Pancreas (tissue), 10 donors: ENCODE results near the gene PLAAT3. TPM values are rescaled to one million over a fixed set of nuclear protein-coding genes. Genes with fewer than 3 reads are reported as not detected.

Experiments used
- ATAC-seq, 4 donors: fragments of 200-7000 bp; cut with Tn5 transposase; one replicate each; pipeline versions ENCODE4 v1.8.0 to v1.9.1; 2020; ENCODE audit warnings: mild to moderate bottlenecking in 4 of 4, moderate library complexity in 4 of 4
- DNase-seq, 6 donors: peaks; one replicate each; pipeline ENCODE4 v3.0.0-alpha.2; 2020
- FAIRE-seq: peaks from 2 replicates; lab custom pipeline; 2012; peaks lifted over from hg19 to GRCh38; lab: Jason Lieb, UNC
- H3K27ac ChIP-seq, 4 donors: fragments of 200-600 bp; sonication (generic); 1 replicate in 3 of 4; 2 replicates in 1 of 4; pipeline versions ENCODE4 v1.5.0 to v1.8.0; 2020
- H3K27me3 ChIP-seq, 4 donors: fragments of 200-600 bp; one replicate each; pipeline ENCODE4 v1.8.0; 2021
- H3K36me3 ChIP-seq, 3 donors: fragments of 200-600 bp; sonication (generic) in 1 of 3; one replicate each; pipeline versions ENCODE4 v1.5.0 to v1.8.0; 2020 to 2021
- H3K4me1 ChIP-seq, 3 donors: fragments of 200-600 bp; one replicate each; pipeline ENCODE4 v1.8.0; 2021
- H3K4me3 ChIP-seq, 4 donors: fragments of 200-600 bp; sonication (generic) in 2 of 4; one replicate each; pipeline versions ENCODE4 v1.5.0 to v1.8.0; 2020 to 2021
- H3K9me3 ChIP-seq, 4 donors: fragments of 200-600 bp; one replicate each; pipeline ENCODE4 v1.8.0; 2021
- WGBS, 2 donors: extraction: QIAGEN DNeasy Blood & Tissue Kit; methylation state at CpG; one replicate each; pipeline ENCODE4 v1.1.7; 2013; 5-methylcytosine and 5-hydroxymethylcytosine counted together
- intact Hi-C, 3 donors: fragments of 100-400 bp; cut with DNase I; formaldehyde crosslinking; loops; one replicate each; pipeline versions ENCODE4 v1.11.1 to v1.14.2; 2022
- polyA plus RNA-seq, 2 donors: library from polyadenylated mRNA; stranded (reverse); fragments of 200-250 nt; gene quantifications; one replicate each; pipeline ENCODE4 v1.2.3, GENCODE V29; 2013
- total RNA-seq, 6 donors: library from RNA; stranded (reverse); fragmentation: NEBNext Ultra II Directional in 4 of 6; extraction: Animal tissue kit (Norgen Biotek cat#: 25700) in 4 of 6; gene quantifications; one replicate each; pipeline versions ENCODE4 v1.2.1 to v1.2.4, GENCODE V29; 2021 to 2023
- TF ChIP-seq, protein P1 (sequence below), 4 donors: fragments of 200-600 bp; sonication (generic) in 3 of 4; IDR thresholded peaks; one replicate each; pipeline versions ENCODE4 v1.5.0 to v1.8.0; 2021; ENCODE audit warnings: antibody characterized with exemption in 4 of 4
- donor health status: healthy with polysubstance abuse.
- donor health status: DM: no; HTN: no; CAD: no; lungs with moderate emphysema.
- donor health status: DM: no; HTN: no; CAD: no.
- donor health status: control.
- donor health status: control.
- donor health status: Bipolar disorder and iron deficiency.
- donor health status: DM: yes; HTN: yes; CAD: no.
- donor health status: DM: no; HTN: no; CAD: no.
- donor health status: DM: no; HTN: no; CAD: no.
- donor health status: DM: yes; HTN: yes; CAD: no.

The PLAAT3 gene
- total and polyA plus RNA-seq, 8 donors, result 15.2 to 36.0 (median 21.9) TPM

- Histone ChIP-seq H3K36me3 (no peaks in the 10 kb centered on the region), H3K27ac (no peak overlapping the region), H3K9me3 (no peaks in the 10 kb centered on the region), H3K4me3 (no peak overlapping the region), H3K4me1 (peaks cover 0 to 7% (median 5%) of the 10 kb centered on the region in 3 donors), H3K27me3 (no peaks in the 10 kb centered on the region)
- WGBS, 2 donors, result 20 to 35% methylated on average over 2 to 3 of the region's 3 CpGs
- FAIRE-seq, result no peak
- TF ChIP-seq, protein P1, sequence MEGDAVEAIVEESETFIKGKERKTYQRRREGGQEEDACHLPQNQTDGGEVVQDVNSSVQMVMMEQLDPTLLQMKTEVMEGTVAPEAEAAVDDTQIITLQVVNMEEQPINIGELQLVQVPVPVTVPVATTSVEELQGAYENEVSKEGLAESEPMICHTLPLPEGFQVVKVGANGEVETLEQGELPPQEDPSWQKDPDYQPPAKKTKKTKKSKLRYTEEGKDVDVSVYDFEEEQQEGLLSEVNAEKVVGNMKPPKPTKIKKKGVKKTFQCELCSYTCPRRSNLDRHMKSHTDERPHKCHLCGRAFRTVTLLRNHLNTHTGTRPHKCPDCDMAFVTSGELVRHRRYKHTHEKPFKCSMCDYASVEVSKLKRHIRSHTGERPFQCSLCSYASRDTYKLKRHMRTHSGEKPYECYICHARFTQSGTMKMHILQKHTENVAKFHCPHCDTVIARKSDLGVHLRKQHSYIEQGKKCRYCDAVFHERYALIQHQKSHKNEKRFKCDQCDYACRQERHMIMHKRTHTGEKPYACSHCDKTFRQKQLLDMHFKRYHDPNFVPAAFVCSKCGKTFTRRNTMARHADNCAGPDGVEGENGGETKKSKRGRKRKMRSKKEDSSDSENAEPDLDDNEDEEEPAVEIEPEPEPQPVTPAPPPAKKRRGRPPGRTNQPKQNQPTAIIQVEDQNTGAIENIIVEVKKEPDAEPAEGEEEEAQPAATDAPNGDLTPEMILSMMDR (IDR thresholded peaks at IDR 0.05), result no peak
- ATAC-seq, result no peak
- intact Hi-C loops, result no loop called here
- no peak for DNase-seq
Observed at GRCh38 chr11:63616953-63617352, 2.7 kb upstream of the PLAAT3 start.

GRCh38 chr11:63613517-63614135 is 607 bp downstream of the PLAAT3 start:
- peak; percentile 33 to 72 (median 50) for DNase-seq
- Histone ChIP-seq H3K4me1 (peaks cover 0 to 7% (median 5%) of the 10 kb centered on the region in 3 donors), H3K36me3 (no peaks in the 10 kb centered on the region), H3K9me3 (no peaks in the 10 kb centered on the region), H3K27ac (peak overlapping the region in 2 of 4 donors; percentile 57 to 76), H3K27me3 (no peaks in the 10 kb centered on the region), H3K4me3 (peak overlapping the region; percentile 50 to 67 (median 64))
- 1 to 3% methylated on average over 41 to 45 of the region's 45 CpGs for WGBS, 2 donors
- no peak for FAIRE-seq
- TF ChIP-seq, protein P1 (IDR thresholded peaks at IDR 0.05), result no peak
- peak; percentile 59 to 70 (median 60) for ATAC-seq
- intact Hi-C loops, result no loop called here

DNA sequence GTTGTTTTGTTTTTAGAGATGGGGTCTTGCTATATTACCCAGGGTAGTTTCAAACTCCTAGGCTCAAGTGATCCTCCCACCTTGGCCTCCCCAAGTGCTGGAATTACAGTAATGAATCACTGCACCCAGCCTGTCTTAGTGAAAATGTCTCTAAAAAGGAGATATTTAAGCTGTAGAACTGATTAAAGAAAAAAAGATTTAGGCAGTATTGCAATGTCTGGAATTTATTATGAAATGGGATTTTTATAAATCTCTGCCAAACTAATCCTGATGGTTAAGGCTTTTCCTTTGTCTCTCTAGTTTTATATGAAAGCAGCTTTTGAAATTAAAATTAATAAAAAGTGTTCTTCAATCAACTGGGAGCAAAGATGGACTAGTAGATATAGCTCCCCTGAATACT is 2.1 kb downstream of the PLAAT3 start:
- no peak for FAIRE-seq
- Histone ChIP-seq H3K27ac (peak overlapping the region in 1 of 4 donors; percentile 27), H3K9me3 (no peaks in the 10 kb centered on the region)

DNA sequence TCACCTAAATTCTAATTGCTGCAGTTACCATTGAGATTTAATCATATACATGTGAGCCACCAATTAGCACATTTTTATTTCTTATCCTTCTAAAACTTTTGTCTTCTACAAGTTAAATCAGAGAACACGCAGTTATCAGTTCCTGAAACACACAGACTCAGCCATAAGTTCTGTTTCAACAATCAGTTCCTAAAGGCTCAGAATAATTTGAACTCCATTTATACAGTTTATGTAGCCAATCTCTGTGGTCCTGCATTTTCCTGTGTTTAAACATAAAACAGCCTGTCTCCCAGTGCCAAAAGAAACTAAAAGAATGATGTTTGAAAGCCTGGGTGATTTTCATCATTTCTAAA is 2.9 kb downstream of the PLAAT3 start:
- intact Hi-C loops, result no loop called here
- no peak overlapping the region for H3K27ac ChIP-seq

More for the DNA sequence above, 2.1 kb downstream of the PLAAT3 start:
- ATAC-seq (no peak), DNase-seq (no peak)
- Histone ChIP-seq H3K4me3 (no peak overlapping the region), H3K4me1 (peaks cover 0 to 7% (median 5%) of the 10 kb centered on the region in 3 donors), H3K36me3 (no peaks in the 10 kb centered on the region), H3K27me3 (no peaks in the 10 kb centered on the region)
- TF ChIP-seq, protein P1 (IDR thresholded peaks at IDR 0.05), result no peak
- intact Hi-C loops, result no loop called here

More for the DNA sequence above, 2.9 kb downstream of the PLAAT3 start:
- no peak for ATAC-seq
- no peaks in the 10 kb centered on the region for H3K9me3 ChIP-seq
- no peak for FAIRE-seq
- TF ChIP-seq, protein P1 (IDR thresholded peaks at IDR 0.05), result no peak
- peaks cover 0 to 7% (median 5%) of the 10 kb centered on the region in 3 donors for H3K4me1 ChIP-seq
- H3K36me3 ChIP-seq, result no peaks in the 10 kb centered on the region
- no peak for DNase-seq
- 60 to 64% methylated on average over 1 of the region's 1 CpG for WGBS, 2 donors
- no peaks in the 10 kb centered on the region for H3K27me3 ChIP-seq
- H3K4me3 ChIP-seq, result no peak overlapping the region
